Liver (tissue), 9 donors: Measurements from ENCODE around the gene FAM117A. TPM values are rescaled to one million over a fixed set of nuclear protein-coding genes. Genes with fewer than 3 reads are reported as not detected.
"Not testable (repeated sequence)": the region's sequence is repeated elsewhere in the genome, so short reads cannot be mapped to it uniquely, and the experiment has no call there.

Experiments
- DNase-seq: peaks from one replicate; pipeline ENCODE4 v3.0.0-alpha.2; 2017; ENCODE audit warnings: low spot score
- H3K27ac ChIP-seq, 2 donors: one replicate each; pipeline ENCODE4 v1.7.0; 2013; ENCODE audit warnings: inconsistent platforms in 2 of 2, low read length in 2 of 2, control low read depth in 1 of 2, low read depth in 1 of 2, mild to moderate bottlenecking in 1 of 2
- H3K27me3 ChIP-seq, 4 donors: one replicate each; pipeline versions ENCODE4 v1.6.1 to v1.7.0; 2013; ENCODE audit warnings: low read length in 3 of 4, inconsistent platforms in 1 of 4, mild to moderate bottlenecking in 1 of 4, moderate library complexity in 1 of 4; ENCODE audit not compliant: control insufficient read depth in 4 of 4, insufficient read depth in 4 of 4
- H3K36me3 ChIP-seq, 4 donors: one replicate each; pipeline versions ENCODE4 v1.6.1 to v1.7.0; 2013; ENCODE audit warnings: low read length in 3 of 4, mild to moderate bottlenecking in 3 of 4, low read depth in 1 of 4, moderate library complexity in 1 of 4; ENCODE audit not compliant: control insufficient read depth in 4 of 4, insufficient read depth in 3 of 4
- H3K4me1 ChIP-seq, 4 donors: one replicate each; pipeline versions ENCODE4 v1.6.1 to v1.7.0; 2013; ENCODE audit warnings: low read length in 3 of 4, mild to moderate bottlenecking in 3 of 4, moderate library complexity in 1 of 4; ENCODE audit not compliant: control insufficient read depth in 4 of 4, insufficient read depth in 4 of 4
- H3K4me3 ChIP-seq, 3 donors: one replicate each; pipeline versions ENCODE4 v1.6.1 to v1.7.0; 2013; ENCODE audit warnings: low read length in 3 of 3, control low read depth in 1 of 3, low read depth in 1 of 3, mild to moderate bottlenecking in 1 of 3
- H3K9ac ChIP-seq, 2 donors: one replicate each; pipeline ENCODE4 v1.7.0; 2013; ENCODE audit warnings: low read length in 2 of 2, mild to moderate bottlenecking in 2 of 2, moderate library complexity in 2 of 2, control low read depth in 1 of 2, low read depth in 1 of 2
- H3K9me3 ChIP-seq, 4 donors: one replicate each; pipeline versions ENCODE4 v1.6.1 to v1.7.0; 2013; ENCODE audit warnings: low read length in 3 of 4; ENCODE audit not compliant: control insufficient read depth in 4 of 4
- CTCF ChIP-seq: fragments of 150-350 bp; IDR thresholded peaks from 2 replicates; pipeline ENCODE4 v1.5.1; 2017; ENCODE audit warnings: improper control_type of control experiment, low read depth, low read length; ENCODE audit not compliant: missing input control
- EGR1 ChIP-seq, 2 donors: IDR thresholded peaks; 2 replicates each; pipeline ENCODE4 v1.6.1; 2016 to 2018; ENCODE audit warnings: antibody characterized with exemption in 2 of 2, low read depth in 2 of 2
- FOXA1 ChIP-seq: IDR thresholded peaks from 2 replicates; pipeline ENCODE4 v1.6.1; 2016; ENCODE audit warnings: antibody characterized with exemption
- FOXA2 ChIP-seq: IDR thresholded peaks from 2 replicates; pipeline ENCODE4 v1.6.1; 2016; ENCODE audit warnings: antibody characterized with exemption
- GABPA ChIP-seq, 2 donors: IDR thresholded peaks in 1 of 2; conservative IDR thresholded peaks in 1 of 2; 2 replicates each; pipeline ENCODE4 v1.6.1; 2016; ENCODE audit warnings: antibody characterized with exemption in 2 of 2, mild to moderate bottlenecking in 1 of 2, moderate library complexity in 1 of 2
- HNF4G ChIP-seq: IDR thresholded peaks from 2 replicates; pipeline ENCODE4 v1.6.1; 2016; ENCODE audit warnings: antibody characterized with exemption
- JUND ChIP-seq, 2 donors: IDR thresholded peaks; 2 replicates each; pipeline ENCODE4 v1.6.1; 2016; ENCODE audit warnings: antibody characterized with exemption in 2 of 2
- NR2F2 ChIP-seq: IDR thresholded peaks from 2 replicates; pipeline ENCODE4 v1.6.1; 2016; ENCODE audit warnings: antibody characterized with exemption
- RAD21 ChIP-seq, 2 donors: IDR thresholded peaks; 2 replicates each; pipeline ENCODE4 v1.6.1; 2016; ENCODE audit warnings: antibody characterized with exemption in 2 of 2, mild to moderate bottlenecking in 2 of 2
- REST ChIP-seq: IDR thresholded peaks from 2 replicates; pipeline ENCODE4 v1.6.1; 2016; ENCODE audit warnings: antibody characterized with exemption, mild to moderate bottlenecking
- RXRA ChIP-seq, 2 donors: IDR thresholded peaks; 2 replicates each; pipeline ENCODE4 v1.6.1; 2017 to 2018; ENCODE audit warnings: antibody characterized with exemption in 2 of 2, mild to moderate bottlenecking in 1 of 2
- SP1 ChIP-seq: IDR thresholded peaks from 2 replicates; pipeline ENCODE4 v1.6.1; 2018; ENCODE audit warnings: antibody characterized with exemption, mild to moderate bottlenecking
- TAF1 ChIP-seq: conservative IDR thresholded peaks from 2 replicates; pipeline ENCODE4 v1.6.1; 2016; ENCODE audit warnings: antibody characterized with exemption, mild to moderate bottlenecking
- YY1 ChIP-seq: IDR thresholded peaks from 2 replicates; pipeline ENCODE4 v1.6.1; 2016; ENCODE audit warnings: antibody characterized with exemption, mild to moderate bottlenecking
- ZBTB33 ChIP-seq: IDR thresholded peaks from 2 replicates; pipeline ENCODE4 v1.6.1; 2016; ENCODE audit warnings: antibody characterized with exemption
- WGBS: extraction: QIAGEN DNeasy Blood & Tissue Kit; methylation state at CpG from one replicate; pipeline ENCODE4 v1.1.7; 2013; 5-methylcytosine and 5-hydroxymethylcytosine counted together
- polyA plus RNA-seq, 2 donors: library from polyadenylated mRNA; stranded (reverse) in 1 of 2; unstranded in 1 of 2; fragments of 200-250 nt in 1 of 2; fragments of >200 nt in 1 of 2; fragmentation: Nextera tagmentation in 1 of 2; extraction: Ambion mirVana in 1 of 2; gene quantifications; one replicate each; pipeline versions ENCODE4 v1.2.1 to v1.2.3, GENCODE V29; 2013 to 2015
- total RNA-seq, 2 donors: library from RNA; depleted of rRNA; stranded (reverse); fragments of >200 nt; gene quantifications; one replicate each; pipeline ENCODE4 v1.2.3, GENCODE V29; 2014
- TF ChIP-seq, protein P1 (sequence below): IDR thresholded peaks from 2 replicates; pipeline ENCODE4 v1.6.1; 2016; ENCODE audit warnings: antibody characterized with exemption
- TF ChIP-seq, protein P2 (sequence below): IDR thresholded peaks from 2 replicates; pipeline ENCODE4 v1.6.1; 2016; ENCODE audit warnings: antibody characterized with exemption
- donor health status: healthy.
- donor health status: healthy.
- donor health status: healthy.
- donor health status: healthy.
- donor health status: healthy.

Gene FAM117A
- total and polyA plus RNA-seq, 4 donors, result 4.5 to 39.3 (median 5.5) TPM

DNA sequence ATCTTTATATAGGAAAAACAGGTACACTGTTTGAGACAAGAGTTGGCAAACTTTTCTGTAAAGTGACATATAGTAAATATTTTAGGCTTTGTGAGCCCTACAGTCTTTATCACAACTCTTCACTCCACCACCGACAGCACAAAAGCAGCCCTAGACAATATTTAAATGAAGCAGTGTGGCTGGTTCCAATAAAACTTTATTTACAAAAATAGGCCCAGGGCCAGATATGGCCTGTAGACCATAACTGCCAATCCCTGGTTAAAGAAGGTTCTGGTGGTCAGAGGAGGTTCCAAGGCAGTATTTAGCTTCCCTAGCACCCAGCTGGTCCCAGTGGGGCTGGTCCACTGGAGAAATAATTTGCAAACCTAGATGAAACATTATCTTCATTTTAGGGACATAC lies 3.6 kb downstream of the FAM117A start:
- DNase-seq, result no peak
- 92% methylated on average over 1 of the region's 1 CpG for WGBS
- Histone ChIP-seq H3K36me3 (peaks cover 0 to 3% (median 0%) of the 10 kb centered on the region in 4 donors), H3K4me3 (no peak overlapping the region), H3K9ac (no peak overlapping the region), H3K27ac (no peak overlapping the region), H3K27me3 (no peaks in the 10 kb centered on the region), H3K9me3 (no peaks in the 10 kb centered on the region), H3K4me1 (peaks cover 2 to 18% (median 14%) of the 10 kb centered on the region in 4 donors)
- TF ChIP-seq JUND (IDR thresholded peaks at IDR 0.05) (no peak), SP1 (no peak), YY1 (no peak), FOXA1 (no peak)
- TF ChIP-seq, protein P1, sequence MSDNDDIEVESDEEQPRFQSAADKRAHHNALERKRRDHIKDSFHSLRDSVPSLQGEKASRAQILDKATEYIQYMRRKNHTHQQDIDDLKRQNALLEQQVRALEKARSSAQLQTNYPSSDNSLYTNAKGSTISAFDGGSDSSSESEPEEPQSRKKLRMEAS, result no peak
- TF ChIP-seq, protein P2, sequence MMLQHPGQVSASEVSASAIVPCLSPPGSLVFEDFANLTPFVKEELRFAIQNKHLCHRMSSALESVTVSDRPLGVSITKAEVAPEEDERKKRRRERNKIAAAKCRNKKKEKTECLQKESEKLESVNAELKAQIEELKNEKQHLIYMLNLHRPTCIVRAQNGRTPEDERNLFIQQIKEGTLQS, result no peak

- DNase-seq, result no peak
- Histone ChIP-seq H3K27me3 (no peaks in the 10 kb centered on the region), H3K9me3 (no peaks in the 10 kb centered on the region), H3K27ac (no peak overlapping the region), H3K9ac (no peak overlapping the region), H3K4me1 (peaks cover 2 to 13% (median 8%) of the 10 kb centered on the region in 4 donors), H3K36me3 (peaks cover 0 to 3% (median 0%) of the 10 kb centered on the region in 4 donors), H3K4me3 (no peak overlapping the region)
- TF ChIP-seq RXRA (IDR thresholded peaks at IDR 0.05), result no peak
- no peak for TF ChIP-seq CTCF
- TF ChIP-seq GABPA (IDR thresholded peaks at IDR 0.05 in 1 of 2, conservative IDR thresholded peaks at IDR 0.05 in 1 of 2), result no peak
- no peak for TF ChIP-seq HNF4G
- no peak for TF ChIP-seq ZBTB33
- TF ChIP-seq JUND (IDR thresholded peaks at IDR 0.05), result no peak
- TF ChIP-seq, protein P1, result no peak
- no peak for TF ChIP-seq EGR1 (IDR thresholded peaks at IDR 0.05; ENCODE audit: low read depth in 2 of 2)
- no peak for TF ChIP-seq FOXA2
- TF ChIP-seq YY1, result no peak
- no peak for TF ChIP-seq SP1
- TF ChIP-seq RAD21 (IDR thresholded peaks at IDR 0.05), result no peak
- TF ChIP-seq REST, result no peak
- TF ChIP-seq NR2F2, result no peak
- TF ChIP-seq FOXA1, result no peak
- TF ChIP-seq TAF1, result no peak
- TF ChIP-seq, protein P2, result no peak
- WGBS, result 82% methylated on average over 3 of the region's 3 CpGs
Observed at GRCh38 chr17:49759203-49759602, 4.7 kb downstream of the FAM117A start.

- H3K27ac ChIP-seq, H3K4me3 ChIP-seq, H3K27me3 ChIP-seq, H3K9ac ChIP-seq, H3K36me3 ChIP-seq, DNase-seq, H3K9me3 ChIP-seq: not testable (repeated sequence)
- WGBS, result 93% methylated on average over 8 of the region's 8 CpGs
- peaks cover 2 to 13% (median 8%) of the 10 kb centered on the region in 4 donors for H3K4me1 ChIP-seq
Observed at GRCh38 chr17:49758464-49759010, 5.4 kb downstream of the FAM117A start.
